Measurements from ENCODE around the gene GPC5.

GRCh38 chr13:92591117-92591516, 1192.7 kb downstream of the GPC5 start:
- TF ChIP-seq CTCF (IDR thresholded peaks at IDR 0.05 in 8 of 11, conservative IDR thresholded peaks at IDR 0.05 in 3 of 11) (no peak), POLR2A (IDR thresholded peaks at IDR 0.05) (no peak), POLR2AphosphoS5 (IDR thresholded peaks at IDR 0.05) (no peak)

Measured in spleen (tissue), 7 donors.